Neural cell (in vitro differentiated cells): ENCODE measurements around the gene ENO4. TPM values are rescaled to one million over a fixed set of nuclear protein-coding genes. Genes with fewer than 3 reads are reported as not detected.

Source experiments
- H2AFZ ChIP-seq: fragments of 200-600, 300-800 bp; sonication (generic), shearing (Covaris generic); 2 replicates; pipeline ENCODE4 v1.6.0; 2014; ENCODE audit warnings: low read depth, mild to moderate bottlenecking, antibody characterized with exemption, low read length, moderate library complexity
- H3F3A ChIP-seq: fragments of 200-600 bp; shearing (Covaris generic); 2 replicates; pipeline ENCODE4 v1.6.1; 2016; ENCODE audit warnings: mild to moderate bottlenecking, moderate library complexity, mixed read lengths, antibody characterized with exemption, low read length; ENCODE audit not compliant: insufficient read depth, poor library complexity, severe bottlenecking
- H3K27ac ChIP-seq: fragments of 200-600, 300-800 bp; sonication (generic), shearing (Covaris generic); 2 replicates; pipeline ENCODE4 v1.5.1; 2014; ENCODE audit warnings: mild to moderate bottlenecking, low read length, moderate library complexity
- H3K27me3 ChIP-seq: fragments of 300-800, 200-600 bp; sonication (generic), shearing (Covaris generic); 2 replicates; pipeline ENCODE4 v1.6.0; 2014; ENCODE audit warnings: mild to moderate bottlenecking, low read depth, low read length, moderate library complexity; ENCODE audit not compliant: insufficient read depth
- H3K36me3 ChIP-seq: fragments of 300-800, 200-600 bp; sonication (generic), shearing (Covaris generic); 2 replicates; pipeline ENCODE4 v1.5.1; 2014; ENCODE audit warnings: mild to moderate bottlenecking, antibody characterized with exemption, low read length, moderate library complexity; ENCODE audit not compliant: insufficient read depth
- H3K4me2 ChIP-seq: fragments of 300-800, 200-600 bp; sonication (generic), shearing (Covaris generic); 2 replicates; pipeline ENCODE4 v1.6.0; 2014; ENCODE audit warnings: mild to moderate bottlenecking, low read length
- H3K4me3 ChIP-seq: fragments of 300-800, 200-600 bp; sonication (generic), shearing (Covaris generic); 2 replicates; pipeline ENCODE4 v1.5.1; 2014; ENCODE audit warnings: mild to moderate bottlenecking, low read length, moderate library complexity
- H3K79me2 ChIP-seq: fragments of 200-600 bp; shearing (Covaris generic); replicated peaks from 2 replicates; pipeline ENCODE4 v1.6.0; 2014; ENCODE audit warnings: mild to moderate bottlenecking, low read length, moderate library complexity; ENCODE audit not compliant: insufficient read depth
- H3K9ac ChIP-seq: fragments of 300-800, 200-600 bp; sonication (generic), shearing (Covaris generic); 2 replicates; pipeline ENCODE4 v1.6.1; 2016; ENCODE audit warnings: mild to moderate bottlenecking, low read length, mixed read lengths
- H3K9me2 ChIP-seq: fragments of 200-600 bp; shearing (Covaris generic); 2 replicates; pipeline ENCODE4 v1.6.1; 2016; ENCODE audit warnings: mild to moderate bottlenecking, low read length, mixed read lengths; ENCODE audit not compliant: insufficient read depth
- H3K9me3 ChIP-seq: fragments of 200-600, 300-800 bp; sonication (generic), shearing (Covaris generic); 2 replicates; pipeline ENCODE4 v1.6.1; 2016; ENCODE audit warnings: mild to moderate bottlenecking, mixed run types, low read length, moderate library complexity, mixed read lengths
- H4K20me1 ChIP-seq: fragments of 200-600 bp; shearing (Covaris generic); 2 replicates; pipeline ENCODE4 v1.6.1; 2016; ENCODE audit warnings: mild to moderate bottlenecking, mixed run types; ENCODE audit not compliant: insufficient read depth
- EP300 ChIP-seq: fragments of 450-650 bp; conservative IDR thresholded peaks from 2 replicates; pipeline ENCODE4 v1.6.1; 2014; ENCODE audit warnings: antibody characterized with exemption, mild to moderate bottlenecking, moderate library complexity; ENCODE audit not compliant: poor library complexity, severe bottlenecking
- EZH2 ChIP-seq: fragments of 200-600, 300-800 bp; shearing (Covaris generic), sonication (generic); IDR thresholded peaks from 2 replicates; pipeline ENCODE4 v1.6.1; 2014; ENCODE audit warnings: antibody characterized with exemption, low read length, borderline replicate concordance, mild to moderate bottlenecking; ENCODE audit not compliant: insufficient read depth, poor library complexity, severe bottlenecking
- MXI1 ChIP-seq: fragments of 450-650 bp; conservative IDR thresholded peaks from 2 replicates; pipeline ENCODE4 v1.6.1; 2014; ENCODE audit warnings: antibody characterized with exemption, mild to moderate bottlenecking; ENCODE audit not compliant: poor library complexity, severe bottlenecking
- POLR2AphosphoS5 ChIP-seq: IDR thresholded peaks from 2 replicates; pipeline ENCODE4 v1.6.1; 2012
- RAD21 ChIP-seq: fragments of 450-650 bp; conservative IDR thresholded peaks from 2 replicates; pipeline ENCODE4 v1.6.1; 2014; ENCODE audit warnings: antibody characterized with exemption, mild to moderate bottlenecking, moderate library complexity
- REST ChIP-seq: IDR thresholded peaks from 2 replicates; pipeline ENCODE4 v1.6.1; 2012; ENCODE audit warnings: borderline replicate concordance
- SMC3 ChIP-seq: fragments of 450-650 bp; conservative IDR thresholded peaks from 2 replicates; pipeline ENCODE4 v1.6.1; 2014; ENCODE audit warnings: antibody characterized with exemption, mild to moderate bottlenecking, moderate library complexity; ENCODE audit not compliant: poor library complexity
- TAF1 ChIP-seq: IDR thresholded peaks from 2 replicates; pipeline ENCODE4 v1.6.1; 2012; ENCODE audit warnings: low read depth
- polyA plus RNA-seq: library from polyadenylated mRNA; depleted of rRNA; stranded (reverse); fragments of >200 nt; gene quantifications from 2 replicates; pipeline ENCODE4 v1.2.3, GENCODE V29; 2014
- TF ChIP-seq, protein P1 (sequence below): fragments of 450-650 bp; IDR thresholded peaks from 2 replicates; pipeline ENCODE4 v1.5.1; 2014; ENCODE audit warnings: antibody characterized with exemption, mild to moderate bottlenecking, moderate library complexity; ENCODE audit not compliant: poor library complexity, severe bottlenecking

The ENO4 gene
- polyA plus RNA-seq, 1 donor from 2014 or later: 0.51 TPM

DNA sequence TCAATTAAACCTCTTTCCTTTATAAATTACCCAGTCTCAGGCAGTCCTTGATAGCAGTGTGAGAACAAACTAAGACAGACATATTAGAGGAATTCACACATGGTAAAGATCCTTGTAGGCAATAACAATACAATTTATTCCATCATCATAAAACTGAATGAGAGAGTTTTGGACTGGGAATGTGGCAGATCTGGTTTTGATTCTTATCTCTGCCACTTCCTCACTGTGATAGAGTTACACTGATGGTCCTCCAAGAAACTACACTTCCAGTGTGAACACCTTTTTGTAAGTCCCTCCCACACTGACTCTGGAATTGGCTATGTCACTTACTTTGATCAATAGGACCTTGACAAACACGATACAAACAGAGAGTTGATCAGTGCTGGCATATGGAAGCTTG is 2.9 kb downstream of the ENO4 start:
- no peak overlapping the region for H3K27ac ChIP-seq

GRCh38 chr10:116853287-116853686 is 4.0 kb downstream of the ENO4 start:
- TF ChIP-seq EP300 (no peak), SMC3 (no peak), REST (no peak), MXI1 (no peak), EZH2 (no peak), RAD21 (no peak), TAF1 (no peak), POLR2AphosphoS5 (no peak)
- TF ChIP-seq, protein P1, sequence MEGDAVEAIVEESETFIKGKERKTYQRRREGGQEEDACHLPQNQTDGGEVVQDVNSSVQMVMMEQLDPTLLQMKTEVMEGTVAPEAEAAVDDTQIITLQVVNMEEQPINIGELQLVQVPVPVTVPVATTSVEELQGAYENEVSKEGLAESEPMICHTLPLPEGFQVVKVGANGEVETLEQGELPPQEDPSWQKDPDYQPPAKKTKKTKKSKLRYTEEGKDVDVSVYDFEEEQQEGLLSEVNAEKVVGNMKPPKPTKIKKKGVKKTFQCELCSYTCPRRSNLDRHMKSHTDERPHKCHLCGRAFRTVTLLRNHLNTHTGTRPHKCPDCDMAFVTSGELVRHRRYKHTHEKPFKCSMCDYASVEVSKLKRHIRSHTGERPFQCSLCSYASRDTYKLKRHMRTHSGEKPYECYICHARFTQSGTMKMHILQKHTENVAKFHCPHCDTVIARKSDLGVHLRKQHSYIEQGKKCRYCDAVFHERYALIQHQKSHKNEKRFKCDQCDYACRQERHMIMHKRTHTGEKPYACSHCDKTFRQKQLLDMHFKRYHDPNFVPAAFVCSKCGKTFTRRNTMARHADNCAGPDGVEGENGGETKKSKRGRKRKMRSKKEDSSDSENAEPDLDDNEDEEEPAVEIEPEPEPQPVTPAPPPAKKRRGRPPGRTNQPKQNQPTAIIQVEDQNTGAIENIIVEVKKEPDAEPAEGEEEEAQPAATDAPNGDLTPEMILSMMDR: no peak
- H3K9ac ChIP-seq: no peak overlapping the region
- H2AFZ ChIP-seq: no peak overlapping the region
- H3K9me3 ChIP-seq: no peaks in the 10 kb centered on the region
- H3K27me3 ChIP-seq: no peaks in the 10 kb centered on the region
- H3K4me2 ChIP-seq: no peak overlapping the region
- H3K36me3 ChIP-seq: no peaks in the 10 kb centered on the region
- no peak overlapping the region for H3K4me3 ChIP-seq
- H3K9me2 ChIP-seq: no peaks in the 10 kb centered on the region
- H4K20me1 ChIP-seq: no peaks in the 10 kb centered on the region
- no peaks in the 10 kb centered on the region for H3K79me2 ChIP-seq
- H3K27ac ChIP-seq: no peak overlapping the region
- H3F3A ChIP-seq: peaks cover 7% of the 10 kb centered on the region

More for the DNA sequence above, 2.9 kb downstream of the ENO4 start:
- H3K79me2 ChIP-seq: no peaks in the 10 kb centered on the region
- H3K27me3 ChIP-seq: no peaks in the 10 kb centered on the region
- TF ChIP-seq SMC3 (no peak), EZH2 (no peak), REST (no peak), MXI1 (no peak), EP300 (no peak), RAD21 (no peak), POLR2AphosphoS5 (no peak)
- TF ChIP-seq, protein P1: no peak
- no peaks in the 10 kb centered on the region for H3K9me3 ChIP-seq
- H3K4me3 ChIP-seq: no peak overlapping the region
- no peaks in the 10 kb centered on the region for H3K36me3 ChIP-seq
- no peaks in the 10 kb centered on the region for H3K9me2 ChIP-seq
- H4K20me1 ChIP-seq: no peaks in the 10 kb centered on the region
- H2AFZ ChIP-seq: no peak overlapping the region
- no peak overlapping the region for H3K4me2 ChIP-seq
- no peak overlapping the region for H3K9ac ChIP-seq
- peaks cover 7% of the 10 kb centered on the region for H3F3A ChIP-seq
